Measurements from ENCODE around the gene KLLN.

- TF ChIP-seq CTCF (IDR thresholded peaks at IDR 0.05) = no peak
- no peak for TF ChIP-seq ZFX (IDR thresholded peaks at IDR 0.05; ENCODE audit: borderline replicate concordance)
Observed at GRCh38 chr10:87849001-87849400, 14.3 kb downstream of the KLLN start.

All from 22Rv1 (cell line).